ENCODE data around the gene LINGO3. TPM values are rescaled to one million over a fixed set of nuclear protein-coding genes. Genes with fewer than 3 reads are reported as not detected.

LINGO3 gene
- total RNA-seq, 1 donor: not detected

GRCh38 chr19:2280633-2281264 is 27.2 kb downstream of the LINGO3 start:
- no peak overlapping the region for H3K4me3 ChIP-seq (ENCODE audit: low read depth, low read length)
- no peak for TF ChIP-seq CTCF (IDR thresholded peaks at IDR 0.05; ENCODE audit: insufficient read depth, low read depth, low read length)
- DNase-seq (ENCODE audit: low read depth): no peak

- no peak for DNase-seq (ENCODE audit: low read depth)
- TF ChIP-seq CTCF (IDR thresholded peaks at IDR 0.05; ENCODE audit: insufficient read depth, low read depth, low read length): no peak
- H3K4me3 ChIP-seq (ENCODE audit: low read depth, low read length): no peak overlapping the region
Measured at GRCh38 chr19:2278459-2279158, 29.3 kb downstream of the LINGO3 start.

- no peak for DNase-seq (ENCODE audit: low read depth)
- no peak overlapping the region for H3K4me3 ChIP-seq (ENCODE audit: low read depth, low read length)
- no peak for TF ChIP-seq CTCF (IDR thresholded peaks at IDR 0.05; ENCODE audit: insufficient read depth, low read depth, low read length)
Measured at GRCh38 chr19:2277138-2277537, 30.8 kb downstream of the LINGO3 start.

- DNase-seq (ENCODE audit: low read depth): no peak
- no peak overlapping the region for H3K4me3 ChIP-seq (ENCODE audit: low read depth, low read length)
- no peak for TF ChIP-seq CTCF (IDR thresholded peaks at IDR 0.05; ENCODE audit: insufficient read depth, low read depth, low read length)
Measured at GRCh38 chr19:2276429-2276986, 31.4 kb downstream of the LINGO3 start.

GRCh38 chr19:2275588-2276428 is 32.1 kb downstream of the LINGO3 start:
- no peak overlapping the region for H3K4me3 ChIP-seq (ENCODE audit: low read depth, low read length)
- no peak for DNase-seq (ENCODE audit: low read depth)
- no peak for TF ChIP-seq CTCF (IDR thresholded peaks at IDR 0.05; ENCODE audit: insufficient read depth, low read depth, low read length)

- peak; percentile 63 for DNase-seq (ENCODE audit: low read depth)
- H3K4me3 ChIP-seq (ENCODE audit: low read depth, low read length): no peak overlapping the region
- TF ChIP-seq CTCF (IDR thresholded peaks at IDR 0.05; ENCODE audit: insufficient read depth, low read depth, low read length): peak; percentile 59
Measured at GRCh38 chr19:2274931-2275535, 32.9 kb downstream of the LINGO3 start.

All from fibroblast of villous mesenchyme (primary cell).